Measurements from ENCODE around the gene MAPK8.

The MAPK8 gene

GRCh38 chr10:48309711-48310226 is 3.3 kb downstream of the MAPK8 start:
- H3K27ac ChIP-seq (ENCODE audit: low read depth, low read length): no peak overlapping the region

GRCh38 chr10:48314107-48314506 is 7.6 kb downstream of the MAPK8 start:
- H3K9me3 ChIP-seq (ENCODE audit: control insufficient read depth, insufficient read depth, low read length): no peaks in the 10 kb centered on the region
- no peaks in the 10 kb centered on the region for H3K36me3 ChIP-seq (ENCODE audit: control insufficient read depth, insufficient read depth, low read length)
- H3K9ac ChIP-seq (ENCODE audit: low read depth, low read length): no peak overlapping the region
- H3K27ac ChIP-seq (ENCODE audit: low read depth, low read length): no peak overlapping the region
- peaks cover 23% of the 10 kb centered on the region for H3K4me1 ChIP-seq (ENCODE audit: control insufficient read depth, insufficient read depth, low read length)
- H3K4me3 ChIP-seq (ENCODE audit: low read depth, low read length): no peak overlapping the region
- H3K27me3 ChIP-seq (ENCODE audit: control insufficient read depth, insufficient read depth, low read length): no peaks in the 10 kb centered on the region

More at GRCh38 chr10:48309711-48310226, 3.3 kb downstream of the MAPK8 start:
- no peaks in the 10 kb centered on the region for H3K36me3 ChIP-seq (ENCODE audit: control insufficient read depth, insufficient read depth, low read length)
- 0 out of 2 replicates have a peak, but pooled peaks cover 7% of the 10 kb centered on the region for H3K27me3 ChIP-seq (ENCODE audit: control insufficient read depth, insufficient read depth, low read length)
- H3K4me1 ChIP-seq (ENCODE audit: control insufficient read depth, insufficient read depth, low read length): peaks cover 18% of the 10 kb centered on the region
- no peak overlapping the region for H3K4me3 ChIP-seq (ENCODE audit: low read depth, low read length)
- no peaks in the 10 kb centered on the region for H3K9me3 ChIP-seq (ENCODE audit: control insufficient read depth, insufficient read depth, low read length)
- H3K9ac ChIP-seq (ENCODE audit: low read depth, low read length): no peak overlapping the region

- Histone ChIP-seq H3K36me3 (ENCODE audit: control insufficient read depth, insufficient read depth, low read length) (no peaks in the 10 kb centered on the region), H3K27ac (ENCODE audit: low read depth, low read length) (no peak overlapping the region), H3K9me3 (ENCODE audit: control insufficient read depth, insufficient read depth, low read length) (no peaks in the 10 kb centered on the region), H3K4me3 (ENCODE audit: low read depth, low read length) (no peak overlapping the region), H3K9ac (ENCODE audit: low read depth, low read length) (no peak overlapping the region), H3K27me3 (ENCODE audit: control insufficient read depth, insufficient read depth, low read length) (no peaks in the 10 kb centered on the region), H3K4me1 (ENCODE audit: control insufficient read depth, insufficient read depth, low read length) (peaks cover 23% of the 10 kb centered on the region)
Measured at GRCh38 chr10:48316236-48316635, 9.8 kb downstream of the MAPK8 start.

- Histone ChIP-seq H3K9ac (ENCODE audit: low read depth, low read length) (no peak overlapping the region), H3K4me1 (ENCODE audit: control insufficient read depth, insufficient read depth, low read length) (peaks cover 25% of the 10 kb centered on the region), H3K4me3 (ENCODE audit: low read depth, low read length) (no peak overlapping the region), H3K27me3 (ENCODE audit: control insufficient read depth, insufficient read depth, low read length) (no peaks in the 10 kb centered on the region), H3K36me3 (ENCODE audit: control insufficient read depth, insufficient read depth, low read length) (no peaks in the 10 kb centered on the region), H3K27ac (ENCODE audit: low read depth, low read length) (no peak overlapping the region), H3K9me3 (ENCODE audit: control insufficient read depth, insufficient read depth, low read length) (no peaks in the 10 kb centered on the region)
Measured at GRCh38 chr10:48317321-48317990, 11.0 kb downstream of the MAPK8 start.

GRCh38 chr10:48322017-48322416 is 15.5 kb downstream of the MAPK8 start:
- no peak overlapping the region for H3K9ac ChIP-seq (ENCODE audit: low read depth, low read length)
- no peaks in the 10 kb centered on the region for H3K27me3 ChIP-seq (ENCODE audit: control insufficient read depth, insufficient read depth, low read length)
- H3K4me3 ChIP-seq (ENCODE audit: low read depth, low read length): no peak overlapping the region
- no peak overlapping the region for H3K27ac ChIP-seq (ENCODE audit: low read depth, low read length)
- H3K36me3 ChIP-seq (ENCODE audit: control insufficient read depth, insufficient read depth, low read length): no peaks in the 10 kb centered on the region
- H3K4me1 ChIP-seq (ENCODE audit: control insufficient read depth, insufficient read depth, low read length): peaks cover 23% of the 10 kb centered on the region
- H3K9me3 ChIP-seq (ENCODE audit: control insufficient read depth, insufficient read depth, low read length): no peaks in the 10 kb centered on the region

- H3K36me3 ChIP-seq (ENCODE audit: control insufficient read depth, insufficient read depth, low read length): no peaks in the 10 kb centered on the region
- no peaks in the 10 kb centered on the region for H3K9me3 ChIP-seq (ENCODE audit: control insufficient read depth, insufficient read depth, low read length)
- no peak overlapping the region for H3K27ac ChIP-seq (ENCODE audit: low read depth, low read length)
- no peaks in the 10 kb centered on the region for H3K27me3 ChIP-seq (ENCODE audit: control insufficient read depth, insufficient read depth, low read length)
- no peak overlapping the region for H3K4me3 ChIP-seq (ENCODE audit: low read depth, low read length)
- no peak overlapping the region for H3K9ac ChIP-seq (ENCODE audit: low read depth, low read length)
- peaks cover 13% of the 10 kb centered on the region for H3K4me1 ChIP-seq (ENCODE audit: control insufficient read depth, insufficient read depth, low read length)
Measured at GRCh38 chr10:48324580-48324979, 18.1 kb downstream of the MAPK8 start.

- no peaks in the 10 kb centered on the region for H3K27me3 ChIP-seq (ENCODE audit: control insufficient read depth, insufficient read depth, low read length)
- no peaks in the 10 kb centered on the region; the same call in 1 of the 2 replicates for H3K36me3 ChIP-seq (ENCODE audit: control insufficient read depth, insufficient read depth, low read length)
- peaks cover 17% of the 10 kb centered on the region; the same call in 1 of the 2 replicates for H3K9me3 ChIP-seq (ENCODE audit: control insufficient read depth, insufficient read depth, low read length)
- no peaks in the 10 kb centered on the region for H3K4me1 ChIP-seq (ENCODE audit: control insufficient read depth, insufficient read depth, low read length)
- no peak overlapping the region for H3K27ac ChIP-seq (ENCODE audit: low read depth, low read length)
- no peak overlapping the region for H3K9ac ChIP-seq (ENCODE audit: low read depth, low read length)
- H3K4me3 ChIP-seq (ENCODE audit: low read depth, low read length): no peak overlapping the region
Measured at GRCh38 chr10:48330269-48330668, 23.8 kb downstream of the MAPK8 start.

GRCh38 chr10:48331436-48331835 is 25.0 kb downstream of the MAPK8 start:
- Histone ChIP-seq H3K9me3 (ENCODE audit: control insufficient read depth, insufficient read depth, low read length) (peaks cover 17% of the 10 kb centered on the region; the same call in 1 of the 2 replicates), H3K4me3 (ENCODE audit: low read depth, low read length) (no peak overlapping the region), H3K9ac (ENCODE audit: low read depth, low read length) (no peak overlapping the region), H3K27me3 (ENCODE audit: control insufficient read depth, insufficient read depth, low read length) (no peaks in the 10 kb centered on the region), H3K27ac (ENCODE audit: low read depth, low read length) (no peak overlapping the region), H3K36me3 (ENCODE audit: control insufficient read depth, insufficient read depth, low read length) (no peaks in the 10 kb centered on the region; the same call in 1 of the 2 replicates), H3K4me1 (ENCODE audit: control insufficient read depth, insufficient read depth, low read length) (no peaks in the 10 kb centered on the region)

GRCh38 chr10:48332166-48332870 is 25.8 kb downstream of the MAPK8 start:
- no peak overlapping the region for H3K4me3 ChIP-seq (ENCODE audit: low read depth, low read length)
- H3K27ac ChIP-seq (ENCODE audit: low read depth, low read length): no peak overlapping the region
- H3K9ac ChIP-seq (ENCODE audit: low read depth, low read length): no peak overlapping the region
- no peaks in the 10 kb centered on the region; the same call in 1 of the 2 replicates for H3K36me3 ChIP-seq (ENCODE audit: control insufficient read depth, insufficient read depth, low read length)
- H3K27me3 ChIP-seq (ENCODE audit: control insufficient read depth, insufficient read depth, low read length): no peaks in the 10 kb centered on the region
- no peaks in the 10 kb centered on the region for H3K4me1 ChIP-seq (ENCODE audit: control insufficient read depth, insufficient read depth, low read length)
- H3K9me3 ChIP-seq (ENCODE audit: control insufficient read depth, insufficient read depth, low read length): peaks cover 17% of the 10 kb centered on the region; the same call in 1 of the 2 replicates

- no peaks in the 10 kb centered on the region; the same call in 1 of the 2 replicates for H3K36me3 ChIP-seq (ENCODE audit: control insufficient read depth, insufficient read depth, low read length)
- H3K4me1 ChIP-seq (ENCODE audit: control insufficient read depth, insufficient read depth, low read length): no peaks in the 10 kb centered on the region
- H3K27me3 ChIP-seq (ENCODE audit: control insufficient read depth, insufficient read depth, low read length): no peaks in the 10 kb centered on the region
- H3K9me3 ChIP-seq (ENCODE audit: control insufficient read depth, insufficient read depth, low read length): peaks cover 17% of the 10 kb centered on the region; the same call in 1 of the 2 replicates
- no peak overlapping the region for H3K27ac ChIP-seq (ENCODE audit: low read depth, low read length)
- H3K9ac ChIP-seq (ENCODE audit: low read depth, low read length): no peak overlapping the region
- H3K4me3 ChIP-seq (ENCODE audit: low read depth, low read length): no peak overlapping the region
Measured at GRCh38 chr10:48332871-48333216, 26.4 kb downstream of the MAPK8 start.

- H3K27me3 ChIP-seq (ENCODE audit: control insufficient read depth, insufficient read depth, low read length): no peaks in the 10 kb centered on the region
- H3K9ac ChIP-seq (ENCODE audit: low read depth, low read length): no peak overlapping the region
- H3K9me3 ChIP-seq (ENCODE audit: control insufficient read depth, insufficient read depth, low read length): peaks cover 17% of the 10 kb centered on the region; the same call in 1 of the 2 replicates
- H3K4me1 ChIP-seq (ENCODE audit: control insufficient read depth, insufficient read depth, low read length): no peaks in the 10 kb centered on the region
- no peak overlapping the region for H3K4me3 ChIP-seq (ENCODE audit: low read depth, low read length)
- no peak overlapping the region for H3K27ac ChIP-seq (ENCODE audit: low read depth, low read length)
- no peaks in the 10 kb centered on the region; the same call in 1 of the 2 replicates for H3K36me3 ChIP-seq (ENCODE audit: control insufficient read depth, insufficient read depth, low read length)
Measured at GRCh38 chr10:48333856-48334255, 27.4 kb downstream of the MAPK8 start.

Measured in HUES48 (cell line).